HepG2 (cell line): ENCODE results near the gene SNX30. TPM values are rescaled to one million over a fixed set of nuclear protein-coding genes. Genes with fewer than 3 reads are reported as not detected.

Experiments
- AKAP8 ChIP-seq: sonication (generic); formaldehyde crosslinking; IDR thresholded peaks from 2 replicates; pipeline ENCODE4 v1.5.1; 2020; ENCODE audit warnings: mild to moderate bottlenecking, missing genetic modification reagents
- ATF2 ChIP-seq: sonication (generic); formaldehyde crosslinking; IDR thresholded peaks from 2 replicates; pipeline ENCODE4 v1.4.0; 2020; ENCODE audit warnings: missing genetic modification reagents
- DNMT3B ChIP-seq: conservative IDR thresholded peaks from 2 replicates; pipeline ENCODE4 v1.6.1; 2016; ENCODE audit warnings: missing biosample characterization, control low read depth
- ETV5 ChIP-seq: IDR thresholded peaks from 2 replicates; pipeline ENCODE4 v1.6.1; 2018; ENCODE audit warnings: missing biosample characterization, missing genetic modification reagents, inconsistent platforms, borderline replicate concordance
- HOMEZ ChIP-seq: IDR thresholded peaks from 2 replicates; pipeline ENCODE4 v1.6.1; 2016; ENCODE audit warnings: low read depth
- MIER2 ChIP-seq: IDR thresholded peaks from 2 replicates; pipeline ENCODE4 v1.6.1; 2016; ENCODE audit warnings: missing biosample characterization, missing genetic modification reagents
- PAXIP1 ChIP-seq: sonication (generic); formaldehyde crosslinking; conservative IDR thresholded peaks from 2 replicates; pipeline ENCODE4 v1.4.0; 2020; ENCODE audit warnings: mild to moderate bottlenecking, missing genetic modification reagents, moderate library complexity
- SALL1 ChIP-seq: sonication (generic); formaldehyde crosslinking; IDR thresholded peaks from 2 replicates; pipeline ENCODE4 v1.8.0; 2022; ENCODE audit warnings: mild to moderate bottlenecking, missing genetic modification reagents
- SKIL ChIP-seq: sonication (generic); formaldehyde crosslinking; IDR thresholded peaks from 2 replicates; pipeline ENCODE4 v1.8.0; 2022; ENCODE audit warnings: missing genetic modification reagents, mild to moderate bottlenecking, moderate library complexity, borderline replicate concordance
- SMC3 ChIP-seq: IDR thresholded peaks from 2 replicates; pipeline ENCODE4 v1.6.1; 2011; ENCODE audit warnings: low read length, improper control_type of control experiment
- STAG1 ChIP-seq: sonication (generic); formaldehyde crosslinking; IDR thresholded peaks from 2 replicates; pipeline ENCODE4 v1.4.0; 2020; ENCODE audit warnings: missing genetic modification reagents
- TBX2 ChIP-seq: sonication (generic); formaldehyde crosslinking; IDR thresholded peaks from 2 replicates; pipeline ENCODE4 v1.5.0; 2020; ENCODE audit warnings: missing genetic modification reagents, mild to moderate bottlenecking, borderline replicate concordance
- XRCC5 ChIP-seq: fragments of 200-400 bp; formaldehyde crosslinking; optimal IDR thresholded peaks from 2 replicates; pipeline ENCODE3; 2017; ENCODE audit warnings: mild to moderate bottlenecking, low read length
- ZBTB46 ChIP-seq: sonication (generic); formaldehyde crosslinking; IDR thresholded peaks from 2 replicates; pipeline ENCODE4 v1.4.0; 2020; ENCODE audit warnings: mild to moderate bottlenecking, missing genetic modification reagents, borderline replicate concordance
- ZMYM4 ChIP-seq: sonication (generic); formaldehyde crosslinking; IDR thresholded peaks from 2 replicates; pipeline ENCODE4 v1.8.1; 2023; ENCODE audit warnings: mild to moderate bottlenecking, missing genetic modification reagents
- ZNF331 ChIP-seq: sonication (generic); formaldehyde crosslinking; IDR thresholded peaks from 2 replicates; pipeline ENCODE4 v1.4.0; 2020; ENCODE audit warnings: missing genetic modification reagents
- ZNF576 ChIP-seq: sonication (generic); formaldehyde crosslinking; IDR thresholded peaks from 2 replicates; pipeline ENCODE4 v1.4.0; 2020; ENCODE audit warnings: mild to moderate bottlenecking, missing genetic modification reagents
- ZSCAN9 ChIP-seq: IDR thresholded peaks from 2 replicates; pipeline ENCODE4 v1.6.1; 2016; ENCODE audit warnings: borderline replicate concordance
- polyA plus RNA-seq, 8 experiments: library from polyadenylated mRNA; depleted of rRNA in 3 of 8; stranded (reverse) in 7 of 8; unstranded in 1 of 8; fragments of >200 nt; fragmentation: Illumina TruSeq in 4 of 8; extraction: Trizol in 4 of 8; gene quantifications; 2 replicates each; pipeline versions ENCODE4 v1.2.1 to v1.2.3, GENCODE V29; 2011 to 2016; ENCODE audit warnings: low read depth in 4 of 8, missing spikeins in 1 of 8, mixed read lengths in 1 of 8; ENCODE audit not compliant: insufficient read depth in 1 of 8
- total RNA-seq, 5 experiments: library from RNA; depleted of rRNA; stranded (reverse); fragments of >200 nt; fragmentation: Illumina TruSeq; extraction: Trizol; gene quantifications; 2 replicates each; pipeline ENCODE4 v1.2.3, GENCODE V29; 2016; ENCODE audit warnings: low read depth in 1 of 5

The SNX30 gene
- total and polyA plus RNA-seq, 2 of the 13 experiments (the other 11 are each of a cell fraction or from before 2014, with no cell fraction given) = 4.4 to 12.4 TPM

GRCh38 chr9:112844771-112845542 is 94.4 kb downstream of the SNX30 start (continued):
- TF ChIP-seq ZBTB46 = no peak
- 0 out of 2 replicates have a peak, but pooled peaks have one; percentile 21 for TF ChIP-seq ATF2 (CRISPR knock-in tag)
- peak; percentile 56; the same call in 1 of the 2 replicates for TF ChIP-seq ZNF331 (CRISPR knock-in tag)
- TF ChIP-seq ETV5 (CRISPR knock-in tag) = peak; percentile 77
- TF ChIP-seq DNMT3B (CRISPR knock-in tag) = no peak
- TF ChIP-seq XRCC5 = peak; percentile 74
- peak; percentile 92 for TF ChIP-seq ZNF576 (CRISPR knock-in tag)
- 0 out of 2 replicates have a peak, but pooled peaks have one; percentile 17 for TF ChIP-seq SALL1 (CRISPR knock-in tag)
- TF ChIP-seq HOMEZ (CRISPR knock-in tag) = peak; percentile 73
- TF ChIP-seq TBX2 (CRISPR knock-in tag) = no peak
- 0 out of 2 replicates have a peak, but pooled peaks have one; percentile 21 for TF ChIP-seq PAXIP1 (CRISPR knock-in tag)
- TF ChIP-seq MIER2 = 0 out of 2 replicates have a peak, but pooled peaks have one; percentile 27
- no peak for TF ChIP-seq SKIL (CRISPR knock-in tag)
- TF ChIP-seq ZMYM4 = peak; percentile 54; the same call in 1 of the 2 replicates
- TF ChIP-seq SMC3 = peak; percentile 81
- TF ChIP-seq STAG1 (CRISPR knock-in tag) = peak; percentile 77
- TF ChIP-seq ZSCAN9 (CRISPR knock-in tag) = peak; percentile 78; the same call in 1 of the 2 replicates
- TF ChIP-seq AKAP8 = no peak
